ENCODE results near the gene AKAIN1. TPM values are rescaled to one million over a fixed set of nuclear protein-coding genes. Genes with fewer than 3 reads are reported as not detected.

Gene AKAIN1
- total RNA-seq, 1 experiment from 2014 or later: not detected

DNA sequence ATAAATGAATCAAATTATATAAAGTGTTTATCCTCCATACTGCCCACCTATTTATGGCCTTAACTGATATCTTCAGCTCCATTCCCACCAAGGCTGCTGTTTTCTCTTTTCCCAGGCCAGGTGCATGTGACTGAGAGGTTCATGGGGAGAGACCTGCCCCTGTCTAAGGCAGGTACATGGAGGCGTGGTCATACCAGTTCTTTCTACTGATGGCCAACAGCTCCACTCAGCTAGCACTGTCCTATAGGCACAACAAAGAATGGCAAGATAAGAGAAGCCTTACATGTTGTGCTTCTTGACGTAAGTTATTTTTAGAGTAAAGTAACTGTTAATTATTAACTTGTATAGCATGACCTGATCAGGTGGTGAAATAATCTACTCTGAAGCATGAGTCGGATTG lies 16.8 kb downstream of the AKAIN1 start:
- no peaks in the 10 kb centered on the region for H3K4me1 Mint-ChIP-seq (ENCODE audit: low read depth, unreplicated experiment)
- TF ChIP-seq, protein P1, sequence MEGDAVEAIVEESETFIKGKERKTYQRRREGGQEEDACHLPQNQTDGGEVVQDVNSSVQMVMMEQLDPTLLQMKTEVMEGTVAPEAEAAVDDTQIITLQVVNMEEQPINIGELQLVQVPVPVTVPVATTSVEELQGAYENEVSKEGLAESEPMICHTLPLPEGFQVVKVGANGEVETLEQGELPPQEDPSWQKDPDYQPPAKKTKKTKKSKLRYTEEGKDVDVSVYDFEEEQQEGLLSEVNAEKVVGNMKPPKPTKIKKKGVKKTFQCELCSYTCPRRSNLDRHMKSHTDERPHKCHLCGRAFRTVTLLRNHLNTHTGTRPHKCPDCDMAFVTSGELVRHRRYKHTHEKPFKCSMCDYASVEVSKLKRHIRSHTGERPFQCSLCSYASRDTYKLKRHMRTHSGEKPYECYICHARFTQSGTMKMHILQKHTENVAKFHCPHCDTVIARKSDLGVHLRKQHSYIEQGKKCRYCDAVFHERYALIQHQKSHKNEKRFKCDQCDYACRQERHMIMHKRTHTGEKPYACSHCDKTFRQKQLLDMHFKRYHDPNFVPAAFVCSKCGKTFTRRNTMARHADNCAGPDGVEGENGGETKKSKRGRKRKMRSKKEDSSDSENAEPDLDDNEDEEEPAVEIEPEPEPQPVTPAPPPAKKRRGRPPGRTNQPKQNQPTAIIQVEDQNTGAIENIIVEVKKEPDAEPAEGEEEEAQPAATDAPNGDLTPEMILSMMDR (IDR thresholded peaks at IDR 0.05; ENCODE audit: unreplicated experiment): no peak
- H3K4me3 Mint-ChIP-seq (ENCODE audit: low read depth, unreplicated experiment): no peak overlapping the region
- H3K36me3 Mint-ChIP-seq (ENCODE audit: insufficient read depth, unreplicated experiment): no peaks in the 10 kb centered on the region
- DNase-seq: no peak
- intact Hi-C loops (cut with micrococcal nuclease; ENCODE audit: unreplicated experiment): no loop called here
- no peaks in the 10 kb centered on the region for H3K27me3 Mint-ChIP-seq (ENCODE audit: unreplicated experiment)
- CTCF ChIA-PET: no interaction called here
- no peak overlapping the region for H3K27ac Mint-ChIP-seq (ENCODE audit: unreplicated experiment)
- no TSS peak for BruUV-seq (replicated peaks)
- no peaks in the 10 kb centered on the region for H3K9me3 Mint-ChIP-seq (ENCODE audit: low read depth, unreplicated experiment)

DNA sequence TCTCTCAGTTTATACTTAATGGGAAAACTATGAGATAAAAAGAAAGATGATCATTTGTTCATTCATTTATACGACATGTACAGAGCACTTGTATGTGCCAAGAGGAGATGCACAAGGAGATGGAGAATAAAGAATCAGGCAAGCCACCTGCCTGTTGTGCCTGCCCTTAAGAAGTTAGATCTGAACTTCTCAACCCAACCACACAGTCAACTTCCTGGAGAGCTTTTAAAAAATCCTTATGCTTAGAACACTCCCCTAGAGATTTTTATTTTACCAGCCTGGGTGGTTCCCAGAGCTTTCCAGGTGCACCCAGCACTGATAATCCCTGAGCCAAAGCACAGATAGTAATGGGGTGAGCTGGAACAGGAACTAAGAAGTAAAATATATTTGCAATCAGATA lies 18.5 kb downstream of the AKAIN1 start:
- no TSS peak for BruUV-seq (replicated peaks)
- Mint-ChIP-seq H3K9me3 (ENCODE audit: low read depth, unreplicated experiment) (no peaks in the 10 kb centered on the region), H3K27ac (ENCODE audit: unreplicated experiment) (no peak overlapping the region), H3K27me3 (ENCODE audit: unreplicated experiment) (no peaks in the 10 kb centered on the region), H3K36me3 (ENCODE audit: insufficient read depth, unreplicated experiment) (no peaks in the 10 kb centered on the region), H3K4me3 (ENCODE audit: low read depth, unreplicated experiment) (no peak overlapping the region), H3K4me1 (ENCODE audit: low read depth, unreplicated experiment) (no peaks in the 10 kb centered on the region)
- intact Hi-C loops (cut with micrococcal nuclease; ENCODE audit: unreplicated experiment): no loop called here
- TF ChIP-seq, protein P1 (IDR thresholded peaks at IDR 0.05; ENCODE audit: unreplicated experiment): no peak
- DNase-seq: no peak
- CTCF ChIA-PET: no interaction called here

DNA sequence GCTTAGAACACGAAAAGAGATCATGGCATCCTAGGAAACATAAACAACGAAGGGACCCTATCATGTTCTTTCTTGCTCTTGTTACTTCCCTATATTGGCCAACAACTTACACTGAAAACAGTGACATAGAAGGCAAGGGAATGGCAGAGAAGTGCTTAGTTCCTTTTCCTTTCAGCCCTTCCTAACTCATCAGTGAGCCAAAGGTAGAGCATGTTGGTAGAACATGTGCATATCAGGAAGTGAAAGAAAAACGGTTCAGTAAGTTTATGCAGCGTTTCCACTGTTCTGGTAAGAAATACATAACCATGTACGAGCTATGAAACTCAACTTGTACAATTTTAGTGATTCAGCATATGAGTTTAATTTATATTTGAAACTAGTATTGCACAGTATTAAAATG lies 21.7 kb downstream of the AKAIN1 start:
- CTCF ChIA-PET: no interaction called here
- BruUV-seq (replicated peaks): no TSS peak
- intact Hi-C loops (cut with micrococcal nuclease; ENCODE audit: unreplicated experiment): no loop called here
- Mint-ChIP-seq H3K4me3 (ENCODE audit: low read depth, unreplicated experiment) (no peak overlapping the region), H3K36me3 (ENCODE audit: insufficient read depth, unreplicated experiment) (no peaks in the 10 kb centered on the region), H3K4me1 (ENCODE audit: low read depth, unreplicated experiment) (no peaks in the 10 kb centered on the region), H3K27me3 (ENCODE audit: unreplicated experiment) (no peaks in the 10 kb centered on the region), H3K9me3 (ENCODE audit: low read depth, unreplicated experiment) (no peaks in the 10 kb centered on the region), H3K27ac (ENCODE audit: unreplicated experiment) (no peak overlapping the region)
- no peak for DNase-seq
- TF ChIP-seq, protein P1 (IDR thresholded peaks at IDR 0.05; ENCODE audit: unreplicated experiment): no peak

DNA sequence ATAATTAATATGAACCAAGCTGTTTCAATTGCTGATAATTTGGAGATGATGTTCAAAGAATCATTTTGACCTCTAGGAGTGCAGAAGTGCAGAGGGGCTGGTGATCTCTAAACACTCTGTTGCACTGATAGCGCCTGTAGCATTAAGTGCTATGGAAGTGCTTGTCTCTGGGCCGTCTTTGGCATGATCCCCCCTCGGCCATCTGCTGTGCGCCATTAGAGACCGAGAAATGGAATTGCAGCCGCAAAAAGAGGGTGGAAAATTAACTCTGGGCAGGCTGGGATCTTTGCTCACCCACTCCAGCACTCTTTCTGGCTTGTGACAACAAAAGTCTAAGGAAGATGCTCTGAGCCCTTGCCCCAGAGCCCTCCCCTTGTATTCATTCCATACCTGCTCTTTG lies 23.4 kb downstream of the AKAIN1 start:
- DNase-seq: no peak
- CTCF ChIA-PET: no interaction called here
- intact Hi-C loops (cut with micrococcal nuclease; ENCODE audit: unreplicated experiment): no loop called here
- Mint-ChIP-seq H3K9me3 (ENCODE audit: low read depth, unreplicated experiment) (peaks cover under 1% of the 10 kb centered on the region), H3K36me3 (ENCODE audit: insufficient read depth, unreplicated experiment) (no peaks in the 10 kb centered on the region), H3K27ac (ENCODE audit: unreplicated experiment) (no peak overlapping the region), H3K27me3 (ENCODE audit: unreplicated experiment) (no peaks in the 10 kb centered on the region), H3K4me1 (ENCODE audit: low read depth, unreplicated experiment) (no peaks in the 10 kb centered on the region), H3K4me3 (ENCODE audit: low read depth, unreplicated experiment) (no peak overlapping the region)
- BruUV-seq (replicated peaks): no TSS peak
- TF ChIP-seq, protein P1 (IDR thresholded peaks at IDR 0.05; ENCODE audit: unreplicated experiment): no peak

DNA sequence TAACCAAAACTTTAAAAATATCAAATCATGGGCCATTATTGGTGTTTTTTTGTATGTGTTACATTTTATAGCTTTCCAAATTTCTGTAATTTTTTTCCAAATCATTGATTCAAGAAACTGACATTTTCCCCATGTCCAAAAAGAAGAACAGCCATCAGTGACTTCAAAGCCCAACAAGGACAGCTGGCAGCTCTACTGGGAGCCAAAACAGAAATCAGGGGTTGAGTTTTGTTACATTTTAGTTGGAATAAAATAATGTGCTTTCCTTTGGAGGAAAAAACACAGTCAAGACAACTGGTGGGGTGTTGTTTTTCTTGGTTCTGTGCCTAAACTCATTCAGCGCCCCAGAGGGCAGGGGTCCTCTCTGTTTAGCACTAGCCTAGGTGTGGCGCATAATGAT lies 23.8 kb downstream of the AKAIN1 start:
- Mint-ChIP-seq H3K27me3 (ENCODE audit: unreplicated experiment) (no peaks in the 10 kb centered on the region), H3K9me3 (ENCODE audit: low read depth, unreplicated experiment) (peaks cover 2% of the 10 kb centered on the region), H3K27ac (ENCODE audit: unreplicated experiment) (no peak overlapping the region), H3K4me3 (ENCODE audit: low read depth, unreplicated experiment) (no peak overlapping the region), H3K36me3 (ENCODE audit: insufficient read depth, unreplicated experiment) (no peaks in the 10 kb centered on the region), H3K4me1 (ENCODE audit: low read depth, unreplicated experiment) (no peaks in the 10 kb centered on the region)
- DNase-seq: no peak
- intact Hi-C loops (cut with micrococcal nuclease; ENCODE audit: unreplicated experiment): no loop called here
- BruUV-seq (replicated peaks): no TSS peak
- CTCF ChIA-PET: no interaction called here
- TF ChIP-seq, protein P1 (IDR thresholded peaks at IDR 0.05; ENCODE audit: unreplicated experiment): no peak
